Ishikawa (cell line): Measurements from ENCODE around the gene PMEPA1.

Experiments used
- CEBPB ChIP-seq: IDR thresholded peaks from 2 replicates; pipeline ENCODE4 v1.6.1; 2012
- CREB1 ChIP-seq: IDR thresholded peaks from 2 replicates; pipeline ENCODE4 v1.6.1; 2012; ENCODE audit warnings: low read depth
- EGR1 ChIP-seq: IDR thresholded peaks from 2 replicates; pipeline ENCODE4 v1.6.1; 2012
- EP300 ChIP-seq: IDR thresholded peaks from 2 replicates; pipeline ENCODE4 v1.6.1; 2012; ENCODE audit warnings: borderline replicate concordance
- FOXM1 ChIP-seq: IDR thresholded peaks from 2 replicates; pipeline ENCODE4 v1.6.1; 2012; ENCODE audit warnings: low read depth, borderline replicate concordance
- NFIC ChIP-seq: IDR thresholded peaks from 2 replicates; pipeline ENCODE4 v1.6.1; 2012
- RAD21 ChIP-seq: IDR thresholded peaks from 2 replicates; pipeline ENCODE4 v1.6.1; 2012; ENCODE audit warnings: low read depth
- TAF1 ChIP-seq: IDR thresholded peaks from 2 replicates; pipeline ENCODE4 v1.6.1; 2012; ENCODE audit warnings: low read depth, mild to moderate bottlenecking
- TCF12 ChIP-seq: IDR thresholded peaks from 2 replicates; pipeline ENCODE4 v1.6.1; 2012; ENCODE audit warnings: low read depth
- TEAD4 ChIP-seq: IDR thresholded peaks from 2 replicates; pipeline ENCODE4 v1.6.1; 2012
- USF1 ChIP-seq: IDR thresholded peaks from 2 replicates; pipeline ENCODE4 v1.6.1; 2012
- YY1 ChIP-seq: IDR thresholded peaks from 2 replicates; pipeline ENCODE4 v1.6.1; 2012; ENCODE audit warnings: low read depth
- ZBTB7A ChIP-seq: IDR thresholded peaks from 2 replicates; pipeline ENCODE4 v1.6.1; 2012; ENCODE audit warnings: low read depth
- TF ChIP-seq, protein P1 (sequence below): IDR thresholded peaks from 2 replicates; pipeline ENCODE4 v1.6.1; 2012
- TF ChIP-seq, protein P2 (sequence below): IDR thresholded peaks from 2 replicates; pipeline ENCODE4 v1.6.1; 2012; ENCODE audit warnings: low read depth, mild to moderate bottlenecking

The PMEPA1 gene

DNA sequence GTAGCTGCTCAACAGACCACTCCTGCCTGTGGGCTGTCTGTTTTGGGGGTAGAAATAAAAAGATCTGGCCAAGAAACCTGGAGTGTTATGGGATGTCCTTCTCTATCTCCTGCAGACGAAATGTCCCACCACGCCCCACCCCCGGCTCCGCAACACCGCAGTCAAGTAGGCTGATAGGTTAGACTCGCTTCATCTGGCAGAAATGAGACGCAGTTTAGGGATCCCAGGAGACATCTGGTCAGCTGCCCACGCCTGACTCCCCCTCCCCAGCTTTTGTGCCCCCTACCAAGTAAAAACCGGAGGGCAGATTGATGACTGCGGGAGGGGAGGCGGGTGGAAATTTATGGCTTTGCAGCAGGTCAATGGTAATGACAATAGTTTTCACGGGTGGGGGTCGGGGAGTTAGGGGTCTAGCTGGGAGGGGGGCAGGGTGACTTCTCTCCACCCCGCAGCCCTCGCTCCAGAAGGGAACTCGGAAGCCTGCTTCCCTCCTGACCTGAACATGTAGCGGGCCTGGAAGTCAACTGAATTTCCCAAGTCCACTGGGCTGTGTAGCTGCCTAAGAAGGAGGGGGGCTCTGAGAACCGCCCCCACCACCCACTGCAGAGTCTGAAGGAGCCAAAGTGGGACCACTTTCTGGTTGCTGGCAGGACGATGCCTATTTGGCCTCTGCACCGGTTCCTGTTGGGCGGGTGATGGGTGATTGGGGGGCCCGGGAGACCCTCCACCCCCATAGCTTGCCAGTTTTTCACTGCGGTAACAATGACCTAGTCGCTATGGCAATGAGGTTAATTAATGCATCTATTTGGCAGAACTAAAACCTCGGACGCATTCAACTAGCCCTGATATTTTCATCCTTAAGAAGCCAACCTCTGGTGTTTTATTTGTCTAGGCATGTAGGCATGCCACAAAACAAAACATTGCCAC lies 25.7 kb downstream of the PMEPA1 start:
- TF ChIP-seq NFIC (no peak), TAF1 (no peak), TEAD4 (no peak)

DNA sequence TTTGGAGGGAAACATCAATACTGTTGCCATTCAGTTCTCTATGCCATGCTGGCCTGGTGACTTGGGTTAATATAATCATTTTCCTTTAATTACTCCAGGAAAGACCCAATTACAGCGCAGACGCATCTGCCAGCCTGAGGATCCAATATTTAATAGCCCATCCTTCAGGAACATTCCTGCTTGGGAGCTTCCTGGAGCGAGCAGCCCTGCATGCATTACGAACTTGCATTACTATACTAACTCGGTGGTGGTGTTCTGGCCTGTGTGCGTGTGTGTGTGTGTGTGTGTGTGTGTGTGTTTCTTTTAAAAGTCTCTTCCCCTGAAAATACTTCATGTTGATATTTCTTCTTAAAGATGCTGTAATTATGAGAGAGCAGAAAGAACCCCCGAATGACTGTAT lies 26.5 kb downstream of the PMEPA1 start:
- TF ChIP-seq CEBPB (no peak), FOXM1 (no peak), TEAD4 (no peak), EGR1 (no peak), YY1 (no peak), NFIC (no peak), USF1 (no peak), ZBTB7A (no peak), CREB1 (no peak), RAD21 (no peak), TAF1 (no peak), EP300 (no peak)
- TF ChIP-seq, protein P1, sequence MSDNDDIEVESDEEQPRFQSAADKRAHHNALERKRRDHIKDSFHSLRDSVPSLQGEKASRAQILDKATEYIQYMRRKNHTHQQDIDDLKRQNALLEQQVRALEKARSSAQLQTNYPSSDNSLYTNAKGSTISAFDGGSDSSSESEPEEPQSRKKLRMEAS, result no peak
- TF ChIP-seq, protein P2, sequence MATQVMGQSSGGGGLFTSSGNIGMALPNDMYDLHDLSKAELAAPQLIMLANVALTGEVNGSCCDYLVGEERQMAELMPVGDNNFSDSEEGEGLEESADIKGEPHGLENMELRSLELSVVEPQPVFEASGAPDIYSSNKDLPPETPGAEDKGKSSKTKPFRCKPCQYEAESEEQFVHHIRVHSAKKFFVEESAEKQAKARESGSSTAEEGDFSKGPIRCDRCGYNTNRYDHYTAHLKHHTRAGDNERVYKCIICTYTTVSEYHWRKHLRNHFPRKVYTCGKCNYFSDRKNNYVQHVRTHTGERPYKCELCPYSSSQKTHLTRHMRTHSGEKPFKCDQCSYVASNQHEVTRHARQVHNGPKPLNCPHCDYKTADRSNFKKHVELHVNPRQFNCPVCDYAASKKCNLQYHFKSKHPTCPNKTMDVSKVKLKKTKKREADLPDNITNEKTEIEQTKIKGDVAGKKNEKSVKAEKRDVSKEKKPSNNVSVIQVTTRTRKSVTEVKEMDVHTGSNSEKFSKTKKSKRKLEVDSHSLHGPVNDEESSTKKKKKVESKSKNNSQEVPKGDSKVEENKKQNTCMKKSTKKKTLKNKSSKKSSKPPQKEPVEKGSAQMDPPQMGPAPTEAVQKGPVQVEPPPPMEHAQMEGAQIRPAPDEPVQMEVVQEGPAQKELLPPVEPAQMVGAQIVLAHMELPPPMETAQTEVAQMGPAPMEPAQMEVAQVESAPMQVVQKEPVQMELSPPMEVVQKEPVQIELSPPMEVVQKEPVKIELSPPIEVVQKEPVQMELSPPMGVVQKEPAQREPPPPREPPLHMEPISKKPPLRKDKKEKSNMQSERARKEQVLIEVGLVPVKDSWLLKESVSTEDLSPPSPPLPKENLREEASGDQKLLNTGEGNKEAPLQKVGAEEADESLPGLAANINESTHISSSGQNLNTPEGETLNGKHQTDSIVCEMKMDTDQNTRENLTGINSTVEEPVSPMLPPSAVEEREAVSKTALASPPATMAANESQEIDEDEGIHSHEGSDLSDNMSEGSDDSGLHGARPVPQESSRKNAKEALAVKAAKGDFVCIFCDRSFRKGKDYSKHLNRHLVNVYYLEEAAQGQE, result no peak

DNA sequence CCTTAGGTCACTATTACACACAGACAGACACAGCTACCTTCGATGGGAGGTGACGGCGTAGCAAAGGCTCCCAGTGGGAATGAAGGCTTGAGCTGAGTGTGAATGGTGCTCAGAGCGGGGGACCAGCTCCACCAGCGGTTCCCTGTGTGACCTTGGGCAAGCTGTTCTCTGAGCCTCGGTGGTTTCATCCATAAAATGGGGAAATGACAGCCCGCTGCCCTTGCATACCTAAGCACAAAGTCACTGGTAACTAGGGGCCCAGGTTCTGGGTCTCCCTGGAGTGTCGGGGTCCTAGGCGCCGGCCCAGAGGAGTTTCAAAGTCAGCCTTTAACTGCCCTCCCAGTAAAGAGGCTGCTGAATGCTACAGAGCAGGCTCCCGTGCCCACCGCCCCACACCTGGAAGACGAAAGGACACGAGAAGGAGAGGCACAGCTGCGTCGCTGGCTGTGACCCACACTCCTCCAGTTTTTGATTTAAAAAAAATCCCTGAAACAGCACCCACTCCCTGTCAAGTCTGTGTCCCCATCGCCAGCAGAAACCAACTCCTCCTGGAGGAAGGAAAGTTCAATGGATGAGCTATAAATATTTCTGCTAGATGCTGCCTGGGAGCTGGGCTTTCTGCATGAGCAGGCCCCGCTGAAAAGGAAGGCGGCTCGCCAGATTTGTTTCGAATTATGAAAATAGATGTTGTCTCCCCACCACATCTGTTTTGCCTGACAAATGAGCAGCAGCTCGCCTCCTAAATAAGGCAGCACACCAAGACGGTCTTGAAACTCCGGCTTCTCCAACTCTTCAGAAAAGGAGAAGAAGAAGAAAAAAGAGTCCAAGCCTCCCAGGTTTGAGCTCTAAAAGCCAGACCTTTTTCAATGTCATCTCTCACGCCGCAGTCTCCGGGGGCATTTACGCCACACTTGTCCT lies 27.4 kb downstream of the PMEPA1 start:
- TF ChIP-seq CREB1 (no peak), TAF1 (no peak), RAD21 (no peak), FOXM1 (no peak), TCF12 (no peak), EGR1 (no peak), USF1 (no peak), EP300 (no peak), TEAD4 (no peak), NFIC (no peak), ZBTB7A (no peak), YY1 (no peak), CEBPB (no peak)
- TF ChIP-seq, protein P2, result no peak
- TF ChIP-seq, protein P1, result no peak

DNA sequence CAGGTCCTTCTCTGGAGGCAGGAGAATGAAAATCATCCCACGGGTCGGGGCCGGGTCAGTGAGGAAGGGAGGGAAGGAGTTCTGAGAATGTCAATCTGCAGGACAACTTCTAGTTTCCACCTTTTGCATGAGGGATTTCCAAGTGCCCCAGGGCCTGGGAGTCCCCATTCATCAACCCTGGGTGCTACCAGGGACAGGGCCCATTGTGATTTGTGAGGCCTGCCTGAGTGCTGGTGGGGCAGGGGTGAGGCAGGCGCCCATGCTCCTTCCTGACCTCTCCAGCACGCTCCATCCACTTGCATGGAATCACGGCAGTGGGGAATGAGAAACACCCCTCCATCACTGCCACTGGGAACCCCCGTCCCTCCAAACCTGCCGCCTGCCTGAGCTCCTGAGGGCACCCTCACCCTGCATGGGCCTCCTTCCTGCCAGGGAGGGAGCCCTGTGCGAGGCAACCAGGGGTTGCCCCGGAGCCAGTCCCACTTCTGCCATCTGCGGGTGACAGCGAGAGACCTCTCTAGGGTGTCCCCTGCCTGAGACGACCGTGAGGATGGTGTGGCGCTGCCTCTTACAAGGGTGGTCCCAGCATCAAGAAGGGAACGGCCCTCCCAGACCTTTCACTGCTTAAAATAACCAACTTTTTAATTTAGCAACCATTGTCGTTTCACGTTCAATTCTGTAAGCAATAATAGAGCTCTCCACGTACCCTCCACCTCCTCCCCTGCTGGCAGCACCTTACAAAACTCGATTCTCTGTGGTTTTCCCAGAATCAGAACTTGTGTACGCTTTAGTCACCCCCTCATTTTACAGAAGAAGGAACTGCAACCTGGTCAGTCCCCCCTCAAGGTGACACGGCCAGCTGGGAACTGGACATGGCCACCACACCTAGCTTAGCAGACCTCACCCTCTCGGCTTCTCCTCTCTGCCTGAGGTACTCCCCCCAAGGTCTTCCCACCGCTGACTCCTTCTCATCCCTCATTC lies 28.6 kb downstream of the PMEPA1 start:
- no peak for TF ChIP-seq YY1
- no peak for TF ChIP-seq NFIC
- no peak for TF ChIP-seq TEAD4
- TF ChIP-seq ZBTB7A, result no peak
- TF ChIP-seq EP300, result no peak
- TF ChIP-seq TAF1, result no peak
- no peak for TF ChIP-seq TCF12
- TF ChIP-seq CEBPB, result no peak
- no peak for TF ChIP-seq FOXM1
- TF ChIP-seq, protein P2, result no peak
- TF ChIP-seq USF1, result no peak
- no peak for TF ChIP-seq RAD21
- no peak for TF ChIP-seq EGR1
- no peak for TF ChIP-seq CREB1
- TF ChIP-seq, protein P1, result no peak
